Hepatocyte (in vitro differentiated cells): ENCODE measurements around the gene PCNX3. TPM values are rescaled to one million over a fixed set of nuclear protein-coding genes. Genes with fewer than 3 reads are reported as not detected.

Experiments used
- DNase-seq: peaks from one replicate; pipeline ENCODE4 v3.0.0-alpha.2; 2016; ENCODE audit warnings: low spot score
- H2AFZ ChIP-seq: fragments of 200-600 bp; sonication (generic); 2 replicates; pipeline ENCODE4 v1.6.0; 2016; ENCODE audit warnings: antibody characterized with exemption, mild to moderate bottlenecking
- H3K27ac ChIP-seq: fragments of 200-600 bp; sonication (generic); 2 replicates; pipeline ENCODE4 v1.5.1; 2016; ENCODE audit warnings: mild to moderate bottlenecking
- H3K27me3 ChIP-seq: fragments of 200-600 bp; sonication (generic); 2 replicates; pipeline ENCODE4 v1.6.1; 2016
- H3K36me3 ChIP-seq: fragments of 200-600 bp; sonication (generic); replicated peaks from 2 replicates; pipeline ENCODE4 v1.5.1; 2016; ENCODE audit warnings: low read depth; ENCODE audit not compliant: insufficient read depth
- H3K4me1 ChIP-seq: fragments of 200-600 bp; sonication (generic); 2 replicates; pipeline ENCODE4 v1.5.1; 2016; ENCODE audit warnings: mild to moderate bottlenecking, moderate library complexity; ENCODE audit not compliant: insufficient read depth
- H3K4me2 ChIP-seq: fragments of 200-600 bp; sonication (generic); 2 replicates; pipeline ENCODE4 v1.6.0; 2016
- H3K4me3 ChIP-seq: fragments of 200-600 bp; sonication (generic); 2 replicates; pipeline ENCODE4 v1.5.1; 2016; ENCODE audit warnings: mild to moderate bottlenecking
- H3K79me2 ChIP-seq: fragments of 200-600 bp; sonication (generic); 2 replicates; pipeline ENCODE4 v1.6.0; 2017; ENCODE audit warnings: mild to moderate bottlenecking
- H3K9me2 ChIP-seq: fragments of 200-600 bp; sonication (generic); replicated peaks from 2 replicates; pipeline ENCODE4 v1.6.0; 2017; ENCODE audit warnings: mild to moderate bottlenecking; ENCODE audit not compliant: insufficient read depth
- H3K9me3 ChIP-seq: fragments of 200-600 bp; sonication (generic); 2 replicates; pipeline ENCODE4 v1.5.1; 2016; ENCODE audit warnings: low read depth, mild to moderate bottlenecking
- H4K20me1 ChIP-seq: fragments of 200-600 bp; sonication (generic); 2 replicates; pipeline ENCODE4 v1.6.0; 2016; ENCODE audit warnings: mild to moderate bottlenecking; ENCODE audit not compliant: insufficient read depth, poor library complexity, severe bottlenecking
- CTCF ChIP-seq: fragments of 200-600 bp; sonication (generic); IDR thresholded peaks from 2 replicates; pipeline ENCODE4 v1.5.1; 2016; ENCODE audit warnings: antibody characterized with exemption, mild to moderate bottlenecking; ENCODE audit not compliant: poor library complexity
- EZH2 ChIP-seq: fragments of 200-600 bp; sonication (generic); IDR thresholded peaks from 2 replicates; pipeline ENCODE4 v1.6.1; 2016; ENCODE audit warnings: antibody characterized with exemption, mild to moderate bottlenecking, borderline replicate concordance
- EZH2phosphoT487 ChIP-seq: fragments of 200-600 bp; sonication (generic); IDR thresholded peaks from one replicate; pipeline ENCODE4 v1.6.1; 2018; ENCODE audit warnings: antibody characterized with exemption, mild to moderate bottlenecking, low read depth, moderate library complexity; ENCODE audit not compliant: unreplicated experiment, severe bottlenecking
- WGBS: methylation state at CpG from one replicate; pipeline ENCODE4 v1.1.6; 2016; ENCODE audit warnings: low lambda C conversion rate; ENCODE audit errors: missing lambda C conversion rate; 5-methylcytosine and 5-hydroxymethylcytosine counted together
- polyA plus RNA-seq: library from polyadenylated mRNA; unstranded; fragments of >200 nt; fragmentation: Nextera tagmentation; extraction: Ambion mirVana; gene quantifications from 2 replicates; pipeline ENCODE4 v1.2.1, GENCODE V29; 2016
- total RNA-seq: library from RNA; depleted of rRNA; stranded (reverse); fragments of >200 nt; gene quantifications from 2 replicates; pipeline ENCODE4 v1.2.3, GENCODE V29; 2014

The PCNX3 gene
- total and polyA plus RNA-seq, 2 experiments from 2014 or later, result 20.0 to 27.4 TPM

GRCh38 chr11:65571420-65571819, 44.2 kb upstream of the PCNX3 start:
- Histone ChIP-seq H3K4me1 (peaks cover 51% of the 10 kb centered on the region), H2AFZ (no peak overlapping the region), H3K9me3 (no peaks in the 10 kb centered on the region), H3K4me2 (peak overlapping the region; percentile 98), H3K9me2 (no peaks in the 10 kb centered on the region), H3K36me3 (no peaks in the 10 kb centered on the region), H3K27me3 (no peaks in the 10 kb centered on the region), H4K20me1 (peaks cover 19% of the 10 kb centered on the region), H3K79me2 (peaks cover 59% of the 10 kb centered on the region), H3K4me3 (no peak overlapping the region), H3K27ac (peak overlapping the region; percentile 57)
- WGBS, result 94% methylated on average over 9 of the region's 9 CpGs
- TF ChIP-seq EZH2phosphoT487 (no peak), EZH2 (no peak), CTCF (no peak)
- DNase-seq, result no peak

- no peaks in the 10 kb centered on the region for H3K36me3 ChIP-seq
- peaks cover 55% of the 10 kb centered on the region for H3K79me2 ChIP-seq
- TF ChIP-seq EZH2phosphoT487 (no peak), CTCF (peak; percentile 44)
- H3K4me2 ChIP-seq, result peak overlapping the region; percentile 98
- peak overlapping the region; percentile 57 for H3K27ac ChIP-seq
- no peak overlapping the region for H2AFZ ChIP-seq
- no peaks in the 10 kb centered on the region for H3K9me3 ChIP-seq
- WGBS, result 7% methylated on average over 10 of the region's 11 CpGs
- H3K27me3 ChIP-seq, result no peaks in the 10 kb centered on the region
- peaks cover 19% of the 10 kb centered on the region for H4K20me1 ChIP-seq
- peaks cover 56% of the 10 kb centered on the region for H3K4me1 ChIP-seq
- no peaks in the 10 kb centered on the region for H3K9me2 ChIP-seq
- H3K4me3 ChIP-seq, result peak overlapping the region; percentile 32
- DNase-seq, result peak; percentile 70
These were observed 43.6 kb upstream of the PCNX3 start for GRCh38 chr11:65571940-65572339.

DNA sequence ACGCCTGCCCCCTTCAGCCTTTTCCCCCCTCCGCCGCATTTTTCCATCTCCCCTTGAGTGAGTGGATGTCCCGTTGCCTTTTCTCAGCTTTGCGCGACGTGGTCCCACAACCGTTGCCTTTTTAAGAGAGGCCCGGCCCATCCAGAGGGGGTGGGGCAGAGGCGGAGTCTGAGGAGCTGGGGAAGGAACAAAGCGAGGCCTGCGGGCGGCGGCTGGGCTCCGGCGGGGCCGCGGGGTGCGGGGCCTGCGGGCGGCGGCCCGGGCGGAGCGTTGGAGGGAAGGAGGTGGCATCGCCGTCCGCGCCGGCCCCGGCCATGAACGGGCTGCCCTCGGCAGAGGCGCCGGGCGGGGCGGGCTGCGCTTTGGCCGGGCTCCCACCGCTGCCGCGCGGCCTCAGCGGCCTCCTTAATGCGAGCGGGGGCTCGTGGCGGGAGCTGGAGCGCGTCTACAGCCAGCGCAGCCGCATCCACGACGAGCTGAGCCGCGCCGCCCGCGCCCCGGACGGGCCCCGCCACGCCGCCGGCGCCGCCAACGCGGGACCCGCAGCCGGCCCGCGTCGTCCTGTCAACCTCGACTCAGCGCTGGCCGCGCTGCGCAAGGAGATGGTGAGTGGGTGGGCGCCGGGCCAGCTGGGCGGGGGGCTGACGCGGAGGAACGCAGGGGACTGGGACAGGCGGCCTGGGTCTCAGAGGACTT, 43.1 kb upstream of the PCNX3 start, which contains the start of gene FAM89B:
FAM89B (plus strand) TSS at position 183 of the 696 bp plus-strand sequence; CDS start at position 315, 132 bp downstream.
- DNase-seq, result peak; percentile 93
- Histone ChIP-seq H3K4me2 (peak within 1 kb of the TSS; percentile 98), H3K9me2 (no peaks in the 10 kb centered on the region), H2AFZ (no peak within 1 kb of the TSS), H3K36me3 (no peaks in the 10 kb centered on the region), H3K4me1 (peaks cover 62% of the 10 kb centered on the region), H3K79me2 (peaks cover 49% of the 10 kb centered on the region), H3K9me3 (no peaks in the 10 kb centered on the region), H4K20me1 (peaks cover 19% of the 10 kb centered on the region), H3K4me3 (peak within 1 kb of the TSS; percentile 73), H3K27me3 (no peaks in the 10 kb centered on the region), H3K27ac (peak within 1 kb of the TSS; percentile 57)
- WGBS, result 1% methylated on average over 41 of the region's 86 CpGs
- TF ChIP-seq EZH2 (no peak), CTCF (no peak), EZH2phosphoT487 (no peak)
